ENCODE results near the gene SERPINA5. TPM values are rescaled to one million over a fixed set of nuclear protein-coding genes. Genes with fewer than 3 reads are reported as not detected.

The SERPINA5 gene
- total and polyA plus RNA-seq, 2 of the 13 experiments (the other 11 are each of a cell fraction or from before 2014, with no cell fraction given), result 449 to 498 TPM

DNA sequence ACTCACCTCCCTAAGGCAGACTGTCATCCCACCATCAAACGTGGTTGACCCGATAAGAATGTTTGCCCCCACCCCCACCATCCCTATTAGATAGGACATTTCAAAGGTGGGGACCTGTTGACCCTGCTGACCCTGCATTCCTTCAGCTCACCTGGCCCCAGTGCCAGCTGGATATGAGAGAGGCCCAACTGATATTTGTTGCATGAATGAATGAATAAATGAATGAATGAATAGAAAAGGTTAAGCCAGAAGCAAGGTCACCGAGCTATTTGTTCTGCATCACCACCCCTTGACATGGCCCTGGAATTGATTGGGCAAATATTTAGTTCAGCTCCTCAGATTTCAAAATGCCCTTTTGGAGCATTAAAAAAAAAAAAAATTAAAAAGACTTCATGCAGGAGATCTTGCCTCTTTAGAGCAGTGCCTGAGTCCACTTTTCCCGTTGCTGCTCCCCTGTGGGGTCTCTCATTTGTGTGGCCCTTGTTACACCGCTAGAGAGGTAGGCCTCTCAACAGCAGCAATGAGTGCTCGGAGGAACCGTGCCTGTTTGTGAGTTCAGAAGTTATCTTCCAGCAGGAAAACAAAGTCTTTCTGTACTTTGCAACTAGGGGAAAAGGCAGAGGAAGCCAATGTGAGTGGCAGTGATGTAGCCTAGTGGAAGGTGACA is 8.5 kb upstream of the SERPINA5 start (continued):
- TF ChIP-seq ZNF329 (CRISPR knock-in tag; IDR thresholded peaks at IDR 0.05; ENCODE audit: low read depth) (no peak), MEF2D (CRISPR knock-in tag; IDR thresholded peaks at IDR 0.05) (peak; percentile 57; the same call in 1 of the 2 replicates), ZBTB7B (CRISPR knock-in tag; IDR thresholded peaks at IDR 0.05) (peak; percentile 86), PLSCR1 (CRISPR knock-in tag; IDR thresholded peaks at IDR 0.05; ENCODE audit: borderline replicate concordance) (no peak), TAF1 (CRISPR knock-in tag; IDR thresholded peaks at IDR 0.05) (no peak), CHD2 (IDR thresholded peaks at IDR 0.05; ENCODE audit: low read depth, low read length) (no peak), HNRNPUL1 (IDR thresholded peaks at IDR 0.05; ENCODE audit: low read depth, low read length) (no peak), TCF12 (IDR thresholded peaks at IDR 0.05) (no peak), TCF12 (CRISPR knock-in tag; IDR thresholded peaks at IDR 0.05) (peak; percentile 93), SNAPC2 (CRISPR knock-in tag; IDR thresholded peaks at IDR 0.05) (no peak), ZNF780A (CRISPR knock-in tag; IDR thresholded peaks at IDR 0.05) (no peak; the same call in 1 of the 2 replicates), SRSF9 (IDR thresholded peaks at IDR 0.05; ENCODE audit: borderline replicate concordance, insufficient read depth, low read depth, low read length, poor library complexity, severe bottlenecking) (no peak), CAMTA2 (CRISPR knock-in tag; IDR thresholded peaks at IDR 0.05; ENCODE audit: borderline replicate concordance) (no peak), ZNF354B (CRISPR knock-in tag; IDR thresholded peaks at IDR 0.05) (no peak), IRX3 (CRISPR knock-in tag; IDR thresholded peaks at IDR 0.05; ENCODE audit: borderline replicate concordance, low read depth) (no peak), ZNF781 (CRISPR knock-in tag; IDR thresholded peaks at IDR 0.05; ENCODE audit: borderline replicate concordance, not compliant biosample characterization) (no peak), MYNN (CRISPR knock-in tag; IDR thresholded peaks at IDR 0.05; ENCODE audit: low read depth) (no peak), NFIB (CRISPR knock-in tag; IDR thresholded peaks at IDR 0.05; ENCODE audit: borderline replicate concordance) (no peak), HDAC6 (IDR thresholded peaks at IDR 0.05; ENCODE audit: low read depth, low read length) (no peak), ELF3 (CRISPR knock-in tag; IDR thresholded peaks at IDR 0.05) (peak; percentile 62; the same call in 1 of the 2 replicates), SRY (CRISPR knock-in tag; IDR thresholded peaks at IDR 0.05) (no peak), SATB2 (CRISPR knock-in tag; IDR thresholded peaks at IDR 0.05) (no peak), IRF9 (CRISPR knock-in tag; IDR thresholded peaks at IDR 0.05; ENCODE audit: borderline replicate concordance) (peak; percentile 50; the same call in 1 of the 2 replicates)
- TF ChIP-seq, protein P1, sequence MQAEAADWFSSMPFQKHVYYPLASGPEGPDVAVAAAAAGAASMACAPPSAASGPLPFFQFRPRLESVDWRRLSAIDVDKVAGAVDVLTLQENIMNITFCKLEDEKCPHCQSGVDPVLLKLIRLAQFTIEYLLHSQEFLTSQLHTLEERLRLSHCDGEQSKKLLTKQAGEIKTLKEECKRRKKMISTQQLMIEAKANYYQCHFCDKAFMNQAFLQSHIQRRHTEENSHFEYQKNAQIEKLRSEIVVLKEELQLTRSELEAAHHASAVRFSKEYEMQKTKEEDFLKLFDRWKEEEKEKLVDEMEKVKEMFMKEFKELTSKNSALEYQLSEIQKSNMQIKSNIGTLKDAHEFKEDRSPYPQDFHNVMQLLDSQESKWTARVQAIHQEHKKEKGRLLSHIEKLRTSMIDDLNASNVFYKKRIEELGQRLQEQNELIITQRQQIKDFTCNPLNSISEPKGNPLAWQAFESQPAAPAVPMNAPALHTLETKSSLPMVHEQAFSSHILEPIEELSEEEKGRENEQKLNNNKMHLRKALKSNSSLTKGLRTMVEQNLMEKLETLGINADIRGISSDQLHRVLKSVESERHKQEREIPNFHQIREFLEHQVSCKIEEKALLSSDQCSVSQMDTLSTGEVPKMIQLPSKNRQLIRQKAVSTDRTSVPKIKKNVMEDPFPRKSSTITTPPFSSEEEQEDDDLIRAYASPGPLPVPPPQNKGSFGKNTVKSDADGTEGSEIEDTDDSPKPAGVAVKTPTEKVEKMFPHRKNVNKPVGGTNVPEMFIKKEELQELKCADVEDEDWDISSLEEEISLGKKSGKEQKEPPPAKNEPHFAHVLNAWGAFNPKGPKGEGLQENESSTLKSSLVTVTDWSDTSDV (CRISPR knock-in tag; IDR thresholded peaks at IDR 0.05), result no peak
